Fibroblast of skin of back (primary cell): Measurements from ENCODE around the gene KANK2.
"Not testable (repeated sequence)": the region's sequence is repeated elsewhere in the genome, so short reads cannot be mapped to it uniquely, and the experiment has no call there.

Experiments used
- DNase-seq: peaks from one replicate; pipeline ENCODE4 v3.0.0-alpha.2; 2013

Gene KANK2

DNA sequence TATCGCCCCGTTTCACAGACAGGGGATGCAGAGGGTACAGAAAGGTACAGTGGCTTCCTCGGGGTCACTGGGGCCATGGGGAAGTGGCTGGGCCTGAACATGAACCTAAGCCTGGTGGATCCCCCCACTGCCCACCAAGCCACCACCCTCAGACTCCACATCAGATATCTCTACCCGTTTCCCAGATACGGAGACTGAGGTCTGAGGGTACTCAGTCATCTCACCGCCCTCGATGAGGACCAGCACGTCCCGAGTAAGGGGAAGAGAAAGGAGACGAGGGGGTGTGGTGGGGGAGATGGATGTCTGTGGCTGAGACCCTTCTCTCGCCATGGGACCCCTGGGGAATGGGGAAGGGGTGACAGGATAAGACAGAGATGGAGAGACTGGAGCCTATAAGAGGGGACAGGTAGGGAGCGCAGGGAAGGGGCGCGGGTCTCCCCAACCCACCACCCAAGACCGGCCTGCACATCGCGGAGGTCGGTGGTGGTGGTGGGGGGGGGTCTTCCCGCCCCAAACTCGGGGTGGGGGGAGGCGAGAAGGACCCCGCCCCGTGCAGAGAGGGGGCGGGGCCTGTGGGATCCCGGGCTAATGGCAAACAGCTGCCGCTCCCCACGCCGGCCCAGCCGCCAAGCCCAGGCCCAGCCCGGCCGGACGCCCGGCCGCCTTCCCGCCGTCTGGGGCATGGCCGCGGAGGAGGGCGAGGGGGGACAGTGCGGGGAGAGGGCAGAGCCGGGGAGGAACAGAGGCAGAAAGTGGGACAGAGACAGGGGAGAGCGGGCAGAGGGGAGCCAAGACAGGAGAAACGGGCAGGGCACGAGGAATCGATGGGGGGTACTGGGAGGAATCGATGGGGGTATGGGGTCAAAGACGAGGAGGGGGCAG lies 698 bp downstream of the KANK2 start:
- peak; percentile 42 for DNase-seq

DNA sequence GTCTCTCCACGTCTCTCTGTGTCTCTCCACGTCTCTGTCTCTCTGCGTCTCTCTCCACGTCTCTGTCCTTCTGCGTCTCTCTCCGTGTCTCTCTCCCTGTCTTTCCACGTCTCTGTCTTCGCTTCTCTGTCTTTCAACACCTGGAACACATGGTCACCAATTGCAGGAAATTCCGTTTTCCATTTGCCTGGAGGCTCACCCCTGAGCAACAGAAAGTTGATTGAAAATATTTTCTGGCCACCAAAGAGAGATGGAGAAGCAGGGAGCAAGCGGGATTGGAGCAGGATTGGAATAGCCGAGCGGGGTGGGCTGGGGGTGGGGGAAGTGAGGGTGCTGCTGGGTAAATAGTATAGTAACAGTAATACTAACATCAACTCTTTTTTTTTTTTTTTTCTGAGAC lies 1.7 kb downstream of the KANK2 start:
- no peak for DNase-seq

GRCh38 chr19:11194656-11195558 lies 2.4 kb downstream of the KANK2 start:
- DNase-seq: peak; percentile 35

DNA sequence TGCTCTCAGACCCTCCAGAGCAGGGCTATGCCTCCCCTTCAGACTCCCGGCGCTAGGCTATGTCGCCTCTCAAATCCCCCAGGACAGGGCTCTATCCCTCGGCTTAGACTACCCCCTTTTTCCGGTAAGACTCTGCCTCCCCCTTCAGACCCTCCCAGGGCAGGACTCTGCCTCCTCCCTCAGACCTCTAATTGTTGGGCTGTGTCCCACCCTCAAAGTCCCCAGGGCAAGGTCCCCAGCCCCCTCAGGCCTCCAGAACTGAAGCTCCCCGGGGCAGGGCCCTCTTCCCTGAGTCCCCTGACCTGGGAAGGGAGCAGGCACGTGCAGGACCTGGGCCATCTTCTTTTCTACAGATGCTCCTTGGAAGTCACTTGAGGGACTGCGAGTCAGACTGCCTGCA lies 3.2 kb downstream of the KANK2 start:
- no peak for DNase-seq

- DNase-seq: no peak
These were observed 4.1 kb downstream of the KANK2 start for GRCh38 chr19:11192957-11193939.

DNA sequence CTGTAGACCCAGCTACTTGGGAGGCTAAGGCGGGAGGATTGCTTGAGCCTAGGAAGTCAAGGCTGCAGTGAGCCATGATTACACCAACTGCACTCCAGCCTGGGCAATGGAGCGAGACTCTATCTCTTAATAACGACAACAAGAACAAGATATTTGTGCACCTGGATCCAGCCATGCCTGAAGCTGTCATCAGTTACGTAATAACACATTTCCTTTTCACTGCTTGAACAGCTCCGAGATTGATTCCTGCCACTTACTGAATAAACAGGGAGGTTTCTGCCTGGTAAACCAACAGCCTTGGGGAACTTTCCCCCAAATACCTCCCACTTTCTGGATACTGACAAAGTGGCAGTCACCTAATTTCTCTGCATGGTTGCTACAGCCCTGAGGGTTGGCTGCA lies 5.4 kb downstream of the KANK2 start:
- no peak for DNase-seq

GRCh38 chr19:11191273-11191755 lies 6.0 kb downstream of the KANK2 start:
- DNase-seq: peak; percentile 91

GRCh38 chr19:11190501-11190900 lies 6.8 kb downstream of the KANK2 start:
- no peak for DNase-seq

DNA sequence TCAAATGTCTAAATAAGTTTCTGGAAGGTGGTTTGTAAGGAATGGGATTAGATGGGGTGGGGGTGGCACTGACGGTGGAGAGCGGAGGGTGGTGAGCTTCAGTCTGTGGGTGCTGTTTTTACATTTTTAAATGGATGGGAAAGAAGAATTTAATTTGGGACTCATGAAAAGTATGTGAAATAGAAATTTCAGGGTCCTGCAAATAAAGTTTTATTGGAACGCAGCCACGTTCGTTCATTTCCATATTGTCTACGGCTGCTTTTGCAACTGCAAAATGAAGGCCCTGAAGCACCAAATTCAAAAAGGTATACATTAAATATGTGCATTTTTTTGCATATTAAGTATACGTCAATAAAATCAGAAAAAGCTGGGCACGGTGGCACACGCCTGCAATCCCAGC lies 9.9 kb downstream of the KANK2 start:
- DNase-seq: no peak

DNA sequence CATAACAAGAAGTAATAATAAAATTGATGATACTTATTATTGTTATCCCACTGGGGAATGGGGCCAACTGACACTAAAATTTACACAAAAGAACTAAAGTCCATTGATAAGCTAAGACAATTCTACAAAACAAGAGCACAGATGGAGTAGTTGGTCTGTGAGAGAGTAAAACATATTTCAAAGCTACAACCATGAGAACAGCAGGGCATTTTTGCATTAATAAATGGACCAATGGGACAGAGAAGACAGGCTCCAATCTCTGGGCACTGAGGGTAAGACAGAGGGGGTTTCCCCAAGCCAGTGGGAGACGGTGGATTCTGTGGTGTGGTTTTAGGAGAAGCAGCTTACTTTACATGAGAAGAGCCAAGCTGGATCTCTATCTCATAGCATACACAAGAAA lies 14.4 kb downstream of the KANK2 start:
- DNase-seq: no peak

DNA sequence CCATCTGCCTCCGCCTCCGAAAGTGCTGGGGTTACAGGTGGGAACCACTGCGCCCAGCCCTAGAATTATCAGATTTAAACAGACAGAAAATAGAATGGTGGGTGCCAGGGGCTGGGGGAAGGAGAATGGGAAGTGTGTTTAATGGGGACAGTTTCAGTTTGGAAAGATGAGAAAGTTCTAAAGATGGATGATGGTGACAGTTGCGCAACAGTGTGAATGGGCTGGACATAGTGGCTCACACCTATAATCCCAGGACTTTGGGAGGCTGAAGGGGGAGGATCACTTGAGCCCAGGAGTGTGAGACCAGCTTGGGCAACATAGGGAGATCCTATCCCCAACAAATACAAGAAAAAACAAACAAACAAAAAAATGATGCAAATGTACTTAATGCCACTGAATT lies 15.9 kb downstream of the KANK2 start:
- DNase-seq: no peak

- DNase-seq: not testable (repeated sequence)
These were observed 16.4 kb downstream of the KANK2 start for GRCh38 chr19:11180975-11181374.

- no peak for DNase-seq
These were observed 17.0 kb downstream of the KANK2 start for GRCh38 chr19:11180346-11180745.

DNA sequence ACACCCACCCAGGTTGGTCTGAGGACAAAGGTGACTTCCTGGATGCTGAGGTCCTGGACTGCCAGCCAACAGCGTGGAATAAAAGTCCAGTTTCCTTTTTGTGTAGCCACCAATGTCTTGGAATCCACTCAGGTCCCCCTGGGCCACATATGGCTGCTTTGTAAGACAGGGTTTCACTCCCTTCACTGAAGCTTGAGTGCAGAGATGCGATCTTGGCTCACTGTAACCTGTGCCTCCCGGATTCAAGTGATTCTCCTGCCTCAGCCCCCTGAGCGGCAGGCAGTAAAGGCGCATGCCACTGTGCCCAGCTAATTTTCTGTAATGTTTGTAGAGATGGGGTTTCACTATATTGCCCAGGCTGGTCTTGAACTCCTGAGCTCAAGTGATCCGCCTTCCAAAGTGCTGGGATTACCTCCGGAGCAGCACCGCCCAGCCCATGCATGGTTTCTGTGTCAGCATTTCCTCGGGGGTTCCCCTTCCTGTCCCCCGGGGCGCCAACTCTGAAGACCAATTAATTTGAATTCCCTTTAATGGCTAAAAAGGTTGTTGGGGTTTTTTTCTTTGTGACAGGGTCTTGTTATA lies 17.5 kb downstream of the KANK2 start:
- DNase-seq: no peak

GRCh38 chr19:11179145-11179465 lies 18.2 kb downstream of the KANK2 start:
- DNase-seq: not testable (repeated sequence)

- DNase-seq: no peak
These were observed 19.8 kb downstream of the KANK2 start for GRCh38 chr19:11177592-11177991.

DNA sequence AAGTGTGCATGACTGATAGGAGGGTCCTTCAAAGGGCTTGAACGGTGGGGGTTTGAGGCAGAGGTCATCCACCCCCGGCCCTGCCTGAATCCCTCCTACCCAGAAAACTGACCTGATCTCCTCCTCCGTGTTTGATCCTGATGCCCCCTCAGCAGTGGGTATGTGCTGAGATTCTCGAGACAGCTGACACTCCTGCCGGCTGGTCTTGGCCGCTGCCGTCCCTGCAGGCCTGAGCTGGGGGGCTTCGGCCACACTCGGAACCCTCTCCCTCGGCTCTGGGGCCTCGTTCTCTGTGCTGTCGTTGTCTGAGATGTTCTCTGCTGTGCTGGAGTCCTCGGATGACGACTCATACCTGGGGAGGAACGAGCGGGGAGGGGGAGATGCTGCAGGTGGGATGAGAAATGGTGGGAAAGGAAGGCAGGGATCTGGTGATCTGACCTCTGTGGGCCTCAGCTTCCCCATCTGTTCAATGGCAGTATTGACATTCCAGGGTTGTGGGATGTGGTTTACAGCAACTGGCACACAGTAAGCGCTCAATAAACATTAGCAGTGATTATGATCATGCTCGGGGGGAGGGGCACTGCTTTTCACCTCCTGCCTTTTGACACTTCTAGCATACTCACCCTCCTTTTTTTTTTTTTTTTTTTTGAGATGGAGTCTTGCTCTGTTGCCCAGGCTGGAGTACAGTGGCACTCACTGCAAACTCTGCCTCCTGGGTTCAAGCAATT lies 20.7 kb downstream of the KANK2 start:
- no peak for DNase-seq

- no peak for DNase-seq
These were observed 21.4 kb downstream of the KANK2 start for GRCh38 chr19:11175920-11176319.

DNA sequence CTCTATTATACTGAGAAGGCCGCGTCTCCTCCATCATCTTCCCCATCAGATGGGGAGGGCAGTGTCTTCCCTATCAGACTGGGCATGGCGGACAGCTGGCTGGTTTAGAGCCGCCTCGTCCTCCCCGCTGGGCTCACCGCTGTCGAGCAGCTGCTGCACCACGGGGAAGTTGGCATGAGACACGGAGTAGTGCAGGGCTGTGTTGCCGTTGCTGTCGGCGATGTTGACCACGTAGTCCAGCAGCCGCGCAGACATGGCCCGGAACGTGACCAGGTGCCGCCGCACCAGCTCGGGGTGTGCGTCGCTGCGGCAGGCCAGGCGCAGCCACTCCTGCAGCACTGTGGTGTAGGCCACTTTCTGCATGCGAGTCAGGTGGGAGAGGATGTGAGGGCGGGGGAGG lies 23.0 kb downstream of the KANK2 start:
- no peak for DNase-seq

DNA sequence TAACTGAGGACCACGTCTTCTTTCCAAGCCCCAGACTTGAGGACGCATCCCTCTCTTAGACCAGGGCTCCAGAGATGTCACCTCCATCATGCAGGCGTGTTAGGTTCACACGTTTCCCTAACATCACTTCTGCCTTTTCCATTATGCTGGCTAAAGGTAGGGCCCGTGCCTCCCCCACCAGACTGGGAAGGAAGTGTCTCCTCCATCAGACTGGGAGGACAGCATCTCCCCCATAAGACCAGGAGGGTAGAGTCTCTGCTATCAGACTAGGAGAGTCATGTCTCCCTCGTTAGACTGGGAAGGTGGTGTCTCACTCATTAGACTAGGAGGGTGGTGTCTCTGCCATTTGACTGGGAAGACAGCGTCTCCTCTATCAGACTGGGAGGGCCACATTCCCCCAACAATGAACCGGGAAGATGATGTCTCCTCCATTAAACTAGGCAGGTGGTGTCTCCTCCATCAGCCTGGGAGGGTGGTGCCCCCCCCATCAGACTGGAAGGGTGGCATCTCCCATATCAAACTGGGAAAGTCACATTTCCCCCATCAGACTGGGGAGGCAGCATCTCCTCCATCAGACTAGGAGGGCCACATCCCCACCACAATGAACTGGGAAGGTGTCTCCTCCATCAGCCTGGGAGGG lies 23.7 kb downstream of the KANK2 start:
- DNase-seq: no peak

GRCh38 chr19:11172576-11172975 lies 24.8 kb downstream of the KANK2 start:
- no peak for DNase-seq
